HG03139 (cell line): ENCODE results near the gene SLC15A5.

Experiments used
- ATAC-seq: cut with Tn5 transposase; IDR thresholded peaks from one replicate; pipeline ENCODE4 v1.9.1; 2021; ENCODE audit not compliant: unreplicated experiment

The SLC15A5 gene

DNA sequence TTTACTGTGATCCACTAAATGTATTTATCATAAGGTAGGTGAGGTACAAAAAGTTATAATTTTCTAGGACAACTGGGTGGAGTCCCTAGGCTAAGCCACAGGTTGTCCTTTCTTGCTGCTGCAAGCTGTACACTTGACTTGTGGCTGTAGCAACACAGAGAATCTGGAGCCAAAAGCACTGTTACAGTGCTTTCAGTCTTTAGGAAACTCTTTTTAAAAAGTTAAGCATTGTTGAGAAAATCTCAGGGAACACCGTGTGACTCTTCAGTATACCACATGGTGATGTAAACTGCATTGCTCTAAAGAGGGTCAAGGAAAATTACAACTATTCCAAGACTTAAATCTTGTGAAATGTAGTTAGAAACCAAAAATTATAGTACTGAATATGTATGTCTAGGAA is 11.4 kb downstream of the SLC15A5 start:
- ATAC-seq: no peak

GRCh38 chr12:16261944-16262475 is 15.5 kb downstream of the SLC15A5 start:
- no peak for ATAC-seq

DNA sequence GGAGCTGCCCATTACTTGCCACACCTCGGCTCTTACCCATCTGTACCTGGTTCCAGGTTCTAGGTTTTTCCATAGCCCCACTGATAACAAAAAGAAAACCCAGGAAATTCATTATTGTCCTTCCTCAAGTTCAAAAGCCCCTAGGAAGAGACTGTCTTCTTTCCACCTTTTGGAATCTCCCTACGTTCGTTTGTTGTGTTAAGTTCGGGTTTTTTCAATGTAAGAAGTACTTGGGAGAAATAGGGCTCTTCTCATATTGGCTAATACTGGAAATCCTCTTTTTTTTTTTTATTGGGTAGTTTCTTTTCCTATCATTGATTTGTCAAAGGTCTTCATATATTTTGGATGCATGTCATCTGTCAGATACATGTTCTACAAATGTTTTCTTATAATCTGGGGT is 17.3 kb downstream of the SLC15A5 start:
- no peak for ATAC-seq

GRCh38 chr12:16258963-16259362 is 18.5 kb downstream of the SLC15A5 start:
- no peak for ATAC-seq

GRCh38 chr12:16246264-16246663 is 31.2 kb downstream of the SLC15A5 start:
- no peak for ATAC-seq

GRCh38 chr12:16245209-16245608 is 32.3 kb downstream of the SLC15A5 start:
- ATAC-seq: no peak

- ATAC-seq: no peak
Measured at GRCh38 chr12:16243487-16244412, 33.7 kb downstream of the SLC15A5 start.

- ATAC-seq: no peak
Measured at GRCh38 chr12:16241346-16241745, 36.1 kb downstream of the SLC15A5 start.

DNA sequence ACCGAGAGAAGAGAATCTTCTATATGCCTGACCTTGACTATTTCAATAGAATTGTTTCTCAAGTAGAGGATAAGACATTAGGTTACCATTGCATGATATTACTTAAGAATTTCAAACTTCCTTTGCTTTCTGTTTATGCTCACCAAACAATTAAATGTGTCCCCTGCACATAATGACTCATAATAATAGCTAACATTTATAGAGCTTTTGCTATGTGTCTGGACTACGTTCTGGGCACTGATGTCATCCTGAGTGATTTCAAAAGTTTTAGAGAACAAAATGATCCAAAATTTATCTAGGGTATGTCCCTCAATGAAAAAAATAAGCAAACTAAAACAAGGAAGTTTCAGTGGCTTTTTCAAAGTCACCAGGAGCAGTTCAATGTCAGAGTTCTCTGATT is 38.8 kb downstream of the SLC15A5 start:
- no peak for ATAC-seq

- no peak for ATAC-seq
Measured at GRCh38 chr12:16229676-16230075, 47.8 kb downstream of the SLC15A5 start.

- ATAC-seq: no peak
Measured at GRCh38 chr12:16228067-16228466, 49.4 kb downstream of the SLC15A5 start.

DNA sequence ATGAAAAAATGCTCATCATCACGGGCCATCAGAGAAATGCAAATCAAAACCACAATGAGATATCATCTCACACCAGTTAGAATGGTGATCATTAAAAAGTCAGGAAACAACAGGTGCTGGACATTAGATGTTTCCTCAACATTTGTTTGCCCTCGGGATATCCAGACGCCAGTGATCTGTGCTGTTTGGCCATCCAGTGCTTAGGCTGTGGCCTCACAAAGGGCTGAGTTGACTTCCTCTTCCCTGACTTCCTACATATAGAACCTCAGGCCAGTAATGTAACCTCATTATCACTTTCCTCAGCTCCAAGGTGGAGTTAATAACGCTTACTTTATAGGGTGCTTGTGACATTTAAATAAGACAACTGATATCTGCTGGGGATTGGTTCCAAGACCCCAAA is 51.8 kb downstream of the SLC15A5 start:
- ATAC-seq: no peak

- ATAC-seq: no peak
Measured at GRCh38 chr12:16224196-16224595, 53.3 kb downstream of the SLC15A5 start.

GRCh38 chr12:16221776-16222175 is 55.7 kb downstream of the SLC15A5 start:
- ATAC-seq: no peak

- ATAC-seq: no peak
Measured at GRCh38 chr12:16220120-16220519, 57.4 kb downstream of the SLC15A5 start.

GRCh38 chr12:16218934-16219751 is 58.3 kb downstream of the SLC15A5 start:
- ATAC-seq: no peak

DNA sequence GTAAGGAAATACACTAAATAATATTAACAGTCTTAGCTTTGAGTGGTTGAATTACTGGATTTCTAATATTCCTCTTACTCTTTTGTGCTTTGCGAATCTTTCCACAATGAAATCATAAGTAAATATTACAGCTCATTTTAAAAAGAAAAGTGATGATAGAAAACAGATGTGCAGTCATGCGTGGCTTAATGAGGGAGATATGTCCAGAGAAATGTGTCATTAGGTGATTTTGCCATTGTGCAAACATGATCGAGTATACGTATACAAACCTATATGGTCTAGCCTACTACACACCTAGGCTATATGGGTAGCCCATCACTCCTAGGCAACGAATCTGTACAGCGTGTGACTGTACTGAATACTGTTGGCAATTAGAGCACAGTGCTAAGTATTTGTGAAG is 59.3 kb downstream of the SLC15A5 start:
- no peak for ATAC-seq

DNA sequence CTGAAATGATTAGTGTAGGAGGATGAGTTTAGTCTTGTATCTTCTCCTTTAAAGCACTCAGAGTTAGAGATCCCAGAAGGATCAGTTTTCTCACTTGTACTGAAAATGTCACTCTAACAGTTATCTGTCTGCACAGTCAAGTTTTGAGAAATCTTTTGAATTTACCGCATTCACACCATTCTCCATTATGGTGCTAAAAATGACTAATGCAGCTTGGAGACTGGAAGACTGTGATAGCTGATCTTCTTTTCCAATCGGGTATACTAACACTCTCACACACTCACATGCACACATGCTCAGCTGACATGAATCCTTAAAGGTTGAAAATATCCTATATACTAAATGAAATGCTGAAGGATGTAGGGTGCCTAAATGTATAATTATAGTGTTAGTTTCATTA is 65.8 kb downstream of the SLC15A5 start:
- ATAC-seq: no peak

DNA sequence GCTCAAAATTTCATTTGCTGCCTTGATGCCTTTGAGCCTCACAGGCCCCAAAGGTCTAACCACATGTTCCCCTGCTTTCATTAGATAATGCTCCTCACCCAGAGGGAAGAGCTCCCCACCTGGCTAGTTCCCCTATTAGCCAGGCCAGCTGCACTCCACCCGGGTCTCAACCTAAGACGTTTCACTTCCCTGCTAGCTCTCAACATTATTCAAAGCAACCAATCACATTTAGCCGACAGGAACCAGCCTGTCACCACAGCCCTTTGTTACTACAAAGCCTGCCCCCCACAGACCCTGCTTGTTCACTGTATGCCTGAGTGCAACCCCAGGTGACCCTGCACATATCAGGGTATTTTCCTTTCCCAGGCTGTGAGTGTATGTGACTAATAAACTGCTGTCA is 78.6 kb downstream of the SLC15A5 start:
- ATAC-seq: peak; percentile 92

GRCh38 chr12:16197600-16197999 is 79.9 kb downstream of the SLC15A5 start:
- no peak for ATAC-seq

GRCh38 chr12:16189849-16190248 is 87.6 kb downstream of the SLC15A5 start:
- no peak for ATAC-seq

GRCh38 chr12:16187660-16188059 is 89.8 kb downstream of the SLC15A5 start:
- no peak for ATAC-seq
